ENCODE results near the gene IGSF10. TPM values are rescaled to one million over a fixed set of nuclear protein-coding genes. Genes with fewer than 3 reads are reported as not detected.

The IGSF10 gene
- polyA plus RNA-seq, 1 donor (not counting 4 experiments of a cell fraction or from before 2014, with no cell fraction given), result under 0.01 TPM

- H3K4me1 ChIP-seq (ENCODE audit: control insufficient read depth, extremely low read depth, insufficient read depth, low read length), result no peaks in the 10 kb centered on the region
- H4K20me1 ChIP-seq (ENCODE audit: control insufficient read depth, extremely low read depth, insufficient read depth, low read length), result no peaks in the 10 kb centered on the region
- no peaks in the 10 kb centered on the region for H3K79me2 ChIP-seq (ENCODE audit: control insufficient read depth, insufficient read depth, low read length)
- no peak for FAIRE-seq
- no peak overlapping the region for H3K9ac ChIP-seq (ENCODE audit: control insufficient read depth, extremely low read depth, insufficient read depth, low read length)
- H3K27ac ChIP-seq (ENCODE audit: control insufficient read depth, insufficient read depth, low read length), result no peak overlapping the region
- H2AFZ ChIP-seq (ENCODE audit: control insufficient read depth, low read length), result no peak overlapping the region
- no peak overlapping the region for H3K4me2 ChIP-seq (ENCODE audit: control insufficient read depth, extremely low read depth, insufficient read depth, low read depth, low read length)
- no peaks in the 10 kb centered on the region for H3K9me1 ChIP-seq (ENCODE audit: control insufficient read depth, extremely low read depth, insufficient read depth, low read length)
- H3K27me3 ChIP-seq (ENCODE audit: control insufficient read depth, extremely low read depth, insufficient read depth, low read length), result no peaks in the 10 kb centered on the region
- no peak for TF ChIP-seq CTCF (optimal IDR thresholded peaks at IDR 0.05 in 1 of 3, IDR thresholded peaks at IDR 0.05 in 1 of 3, conservative IDR thresholded peaks at IDR 0.05 in 1 of 3; ENCODE audit: extremely low read depth in 1 of 3, insufficient read depth in 2 of 3, low read length in 3 of 3)
- TF ChIP-seq EZH2 (IDR thresholded peaks at IDR 0.05; ENCODE audit: low read length), result no peak
- H3K4me3 ChIP-seq (ENCODE audit: control insufficient read depth in 2 of 3, extremely low read depth in 1 of 3, insufficient read depth in 2 of 3, low read depth in 1 of 3, low read length in 3 of 3), result no peak overlapping the region
- no peak for DNase-seq (ENCODE audit: low read depth, low spot score)
- dilution Hi-C loops (cut with MboI; ENCODE audit: extremely low pct_ligation_motif_present, low sequenced_read_pairs), result no loop called here
- no peaks in the 10 kb centered on the region for H3K36me3 ChIP-seq (ENCODE audit: control insufficient read depth in 2 of 2, extremely low read depth in 1 of 2, insufficient read depth in 2 of 2, low read length in 2 of 2)
- H3K9me3 ChIP-seq (ENCODE audit: control insufficient read depth, low read depth, low read length), result no peaks in the 10 kb centered on the region
These were observed 19.6 kb upstream of the IGSF10 start for GRCh38 chr3:151480492-151480891.

GRCh38 chr3:151479452-151479851, 18.6 kb upstream of the IGSF10 start:
- no peak for FAIRE-seq
- Histone ChIP-seq H4K20me1 (ENCODE audit: control insufficient read depth, extremely low read depth, insufficient read depth, low read length) (no peaks in the 10 kb centered on the region), H3K27me3 (ENCODE audit: control insufficient read depth, extremely low read depth, insufficient read depth, low read length) (no peaks in the 10 kb centered on the region), H3K27ac (ENCODE audit: control insufficient read depth, insufficient read depth, low read length) (no peak overlapping the region), H2AFZ (ENCODE audit: control insufficient read depth, low read length) (no peak overlapping the region), H3K4me1 (ENCODE audit: control insufficient read depth, extremely low read depth, insufficient read depth, low read length) (no peaks in the 10 kb centered on the region), H3K9me1 (ENCODE audit: control insufficient read depth, extremely low read depth, insufficient read depth, low read length) (no peaks in the 10 kb centered on the region), H3K36me3 (ENCODE audit: control insufficient read depth in 2 of 2, extremely low read depth in 1 of 2, insufficient read depth in 2 of 2, low read length in 2 of 2) (no peaks in the 10 kb centered on the region), H3K9ac (ENCODE audit: control insufficient read depth, extremely low read depth, insufficient read depth, low read length) (no peak overlapping the region), H3K79me2 (ENCODE audit: control insufficient read depth, insufficient read depth, low read length) (no peaks in the 10 kb centered on the region), H3K9me3 (ENCODE audit: control insufficient read depth, low read depth, low read length) (no peaks in the 10 kb centered on the region), H3K4me3 (ENCODE audit: control insufficient read depth in 2 of 3, extremely low read depth in 1 of 3, insufficient read depth in 2 of 3, low read depth in 1 of 3, low read length in 3 of 3) (no peak overlapping the region), H3K4me2 (ENCODE audit: control insufficient read depth, extremely low read depth, insufficient read depth, low read depth, low read length) (no peak overlapping the region)
- dilution Hi-C loops (cut with MboI; ENCODE audit: extremely low pct_ligation_motif_present, low sequenced_read_pairs), result no loop called here
- DNase-seq (ENCODE audit: low read depth, low spot score), result no peak
- TF ChIP-seq EZH2 (IDR thresholded peaks at IDR 0.05; ENCODE audit: low read length) (no peak), CTCF (optimal IDR thresholded peaks at IDR 0.05 in 1 of 3, IDR thresholded peaks at IDR 0.05 in 1 of 3, conservative IDR thresholded peaks at IDR 0.05 in 1 of 3; ENCODE audit: extremely low read depth in 1 of 3, insufficient read depth in 2 of 3, low read length in 3 of 3) (no peak)
